ENCODE results near the gene PHKG2. TPM values are rescaled to one million over a fixed set of nuclear protein-coding genes. Genes with fewer than 3 reads are reported as not detected.

Gene PHKG2
- polyA plus RNA-seq, 1 donor (not counting 4 experiments of a cell fraction or from before 2014, with no cell fraction given): 31.8 TPM

GRCh38 chr16:30738984-30739951 is 9.0 kb upstream of the PHKG2 start:
- FAIRE-seq (no peak), DNase-seq (ENCODE audit: low read depth, low spot score) (no peak)
- H3K27me3 ChIP-seq (ENCODE audit: control insufficient read depth, extremely low read depth, insufficient read depth, low read length): no peaks in the 10 kb centered on the region
- H3K9ac ChIP-seq (ENCODE audit: control insufficient read depth, extremely low read depth, insufficient read depth, low read length): no peak overlapping the region
- H3K9me3 ChIP-seq (ENCODE audit: control insufficient read depth, low read depth, low read length): no peaks in the 10 kb centered on the region
- no peaks in the 10 kb centered on the region for H3K9me1 ChIP-seq (ENCODE audit: control insufficient read depth, extremely low read depth, insufficient read depth, low read length)
- no peak overlapping the region for H2AFZ ChIP-seq (ENCODE audit: control insufficient read depth, low read length)
- no peak for TF ChIP-seq CTCF (optimal IDR thresholded peaks at IDR 0.05 in 1 of 3, IDR thresholded peaks at IDR 0.05 in 1 of 3, conservative IDR thresholded peaks at IDR 0.05 in 1 of 3; ENCODE audit: extremely low read depth in 1 of 3, insufficient read depth in 2 of 3, low read length in 3 of 3)
- no peak for TF ChIP-seq EZH2 (IDR thresholded peaks at IDR 0.05; ENCODE audit: low read length)
- no peaks in the 10 kb centered on the region for H4K20me1 ChIP-seq (ENCODE audit: control insufficient read depth, extremely low read depth, insufficient read depth, low read length)
- H3K79me2 ChIP-seq (ENCODE audit: control insufficient read depth, insufficient read depth, low read length): peaks cover 22% of the 10 kb centered on the region
- H3K4me3 ChIP-seq (ENCODE audit: control insufficient read depth in 2 of 3, extremely low read depth in 1 of 3, insufficient read depth in 2 of 3, low read depth in 1 of 3, low read length in 3 of 3): no peak overlapping the region
- peak overlapping the region; percentile 100 for H3K27ac ChIP-seq (ENCODE audit: control insufficient read depth, insufficient read depth, low read length)
- no peak overlapping the region for H3K4me2 ChIP-seq (ENCODE audit: control insufficient read depth, extremely low read depth, insufficient read depth, low read depth, low read length)
- peaks cover 33 to 34% of the 10 kb centered on the region in 2 experiments for H3K36me3 ChIP-seq (ENCODE audit: control insufficient read depth in 2 of 2, extremely low read depth in 1 of 2, insufficient read depth in 2 of 2, low read length in 2 of 2)
- peaks cover 25% of the 10 kb centered on the region for H3K4me1 ChIP-seq (ENCODE audit: control insufficient read depth, extremely low read depth, insufficient read depth, low read length)
- dilution Hi-C loops (cut with MboI; ENCODE audit: extremely low pct_ligation_motif_present, low sequenced_read_pairs): no loop called here

GRCh38 chr16:30740364-30741251 is 7.6 kb upstream of the PHKG2 start:
- Histone ChIP-seq H3K4me2 (ENCODE audit: control insufficient read depth, extremely low read depth, insufficient read depth, low read depth, low read length) (peak overlapping the region; percentile 89), H3K4me3 (ENCODE audit: control insufficient read depth in 2 of 3, extremely low read depth in 1 of 3, insufficient read depth in 2 of 3, low read depth in 1 of 3, low read length in 3 of 3) (peak overlapping the region; percentile 60 to 95 (median 79)), H3K79me2 (ENCODE audit: control insufficient read depth, insufficient read depth, low read length) (peaks cover 29% of the 10 kb centered on the region), H3K4me1 (ENCODE audit: control insufficient read depth, extremely low read depth, insufficient read depth, low read length) (peaks cover 25% of the 10 kb centered on the region), H4K20me1 (ENCODE audit: control insufficient read depth, extremely low read depth, insufficient read depth, low read length) (peaks cover 4% of the 10 kb centered on the region), H3K9me3 (ENCODE audit: control insufficient read depth, low read depth, low read length) (no peaks in the 10 kb centered on the region), H3K36me3 (ENCODE audit: control insufficient read depth in 2 of 2, extremely low read depth in 1 of 2, insufficient read depth in 2 of 2, low read length in 2 of 2) (peaks cover 31 to 42% of the 10 kb centered on the region in 2 experiments), H3K9me1 (ENCODE audit: control insufficient read depth, extremely low read depth, insufficient read depth, low read length) (no peaks in the 10 kb centered on the region), H2AFZ (ENCODE audit: control insufficient read depth, low read length) (no peak overlapping the region), H3K27ac (ENCODE audit: control insufficient read depth, insufficient read depth, low read length) (peak overlapping the region; percentile 100), H3K9ac (ENCODE audit: control insufficient read depth, extremely low read depth, insufficient read depth, low read length) (peak overlapping the region; percentile 97), H3K27me3 (ENCODE audit: control insufficient read depth, extremely low read depth, insufficient read depth, low read length) (no peaks in the 10 kb centered on the region)
- DNase-seq (ENCODE audit: low read depth, low spot score) (peak; percentile 77), FAIRE-seq (peak; percentile 92)
- TF ChIP-seq CTCF (optimal IDR thresholded peaks at IDR 0.05 in 1 of 3, IDR thresholded peaks at IDR 0.05 in 1 of 3, conservative IDR thresholded peaks at IDR 0.05 in 1 of 3; ENCODE audit: extremely low read depth in 1 of 3, insufficient read depth in 2 of 3, low read length in 3 of 3) (no peak), EZH2 (IDR thresholded peaks at IDR 0.05; ENCODE audit: low read length) (no peak)
- dilution Hi-C loops (cut with MboI; ENCODE audit: extremely low pct_ligation_motif_present, low sequenced_read_pairs): no loop called here

Measured in keratinocyte (primary cell).